ENCODE data around the gene SDS.

DNA sequence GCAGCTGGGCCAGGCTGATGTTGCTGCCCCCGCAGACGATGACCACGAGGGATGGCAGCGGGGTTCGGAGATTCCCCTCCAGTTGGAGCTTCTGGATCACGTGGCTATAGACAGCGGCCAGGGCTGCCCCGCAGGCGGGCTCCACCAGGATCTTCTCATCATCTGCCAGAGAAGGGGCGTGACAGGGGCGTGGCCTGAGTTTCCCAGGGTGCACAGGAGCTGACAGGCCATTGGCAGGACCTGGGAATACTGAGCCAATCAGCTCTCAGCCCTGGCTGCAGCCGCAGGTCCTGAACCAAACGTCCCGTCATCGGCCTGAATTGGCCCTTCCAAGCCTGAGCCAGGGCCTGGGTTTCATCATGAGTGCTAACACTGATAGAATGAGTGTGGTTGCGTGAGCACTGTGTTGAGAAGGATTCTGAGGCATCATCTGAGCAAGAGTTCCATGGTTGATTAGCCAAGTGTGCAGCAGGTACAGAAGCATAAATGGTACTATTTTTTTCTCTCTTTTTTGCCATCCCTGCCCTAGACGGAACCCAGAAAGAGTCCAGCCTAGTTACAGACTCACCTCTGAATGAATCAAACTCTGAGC is 10.6 kb downstream of the SDS start:
- TF ChIP-seq, protein P1, sequence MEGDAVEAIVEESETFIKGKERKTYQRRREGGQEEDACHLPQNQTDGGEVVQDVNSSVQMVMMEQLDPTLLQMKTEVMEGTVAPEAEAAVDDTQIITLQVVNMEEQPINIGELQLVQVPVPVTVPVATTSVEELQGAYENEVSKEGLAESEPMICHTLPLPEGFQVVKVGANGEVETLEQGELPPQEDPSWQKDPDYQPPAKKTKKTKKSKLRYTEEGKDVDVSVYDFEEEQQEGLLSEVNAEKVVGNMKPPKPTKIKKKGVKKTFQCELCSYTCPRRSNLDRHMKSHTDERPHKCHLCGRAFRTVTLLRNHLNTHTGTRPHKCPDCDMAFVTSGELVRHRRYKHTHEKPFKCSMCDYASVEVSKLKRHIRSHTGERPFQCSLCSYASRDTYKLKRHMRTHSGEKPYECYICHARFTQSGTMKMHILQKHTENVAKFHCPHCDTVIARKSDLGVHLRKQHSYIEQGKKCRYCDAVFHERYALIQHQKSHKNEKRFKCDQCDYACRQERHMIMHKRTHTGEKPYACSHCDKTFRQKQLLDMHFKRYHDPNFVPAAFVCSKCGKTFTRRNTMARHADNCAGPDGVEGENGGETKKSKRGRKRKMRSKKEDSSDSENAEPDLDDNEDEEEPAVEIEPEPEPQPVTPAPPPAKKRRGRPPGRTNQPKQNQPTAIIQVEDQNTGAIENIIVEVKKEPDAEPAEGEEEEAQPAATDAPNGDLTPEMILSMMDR (IDR thresholded peaks at IDR 0.05), result no peak
- no peak for TF ChIP-seq ZFX (IDR thresholded peaks at IDR 0.05; ENCODE audit: borderline replicate concordance)

Measured in 22Rv1 (cell line).